Superior temporal gyrus (tissue), 1 donor: Measurements from ENCODE around the gene ENTPD7.
"Not testable (repeated sequence)": the region's sequence is repeated elsewhere in the genome, so short reads cannot be mapped to it uniquely, and the experiment has no call there.

Experiments used
- DNase-seq: peaks from one replicate; pipeline ENCODE4 v3.0.0-alpha.2; 2016; ENCODE audit errors: extremely low spot score

ENTPD7 gene, protein sequence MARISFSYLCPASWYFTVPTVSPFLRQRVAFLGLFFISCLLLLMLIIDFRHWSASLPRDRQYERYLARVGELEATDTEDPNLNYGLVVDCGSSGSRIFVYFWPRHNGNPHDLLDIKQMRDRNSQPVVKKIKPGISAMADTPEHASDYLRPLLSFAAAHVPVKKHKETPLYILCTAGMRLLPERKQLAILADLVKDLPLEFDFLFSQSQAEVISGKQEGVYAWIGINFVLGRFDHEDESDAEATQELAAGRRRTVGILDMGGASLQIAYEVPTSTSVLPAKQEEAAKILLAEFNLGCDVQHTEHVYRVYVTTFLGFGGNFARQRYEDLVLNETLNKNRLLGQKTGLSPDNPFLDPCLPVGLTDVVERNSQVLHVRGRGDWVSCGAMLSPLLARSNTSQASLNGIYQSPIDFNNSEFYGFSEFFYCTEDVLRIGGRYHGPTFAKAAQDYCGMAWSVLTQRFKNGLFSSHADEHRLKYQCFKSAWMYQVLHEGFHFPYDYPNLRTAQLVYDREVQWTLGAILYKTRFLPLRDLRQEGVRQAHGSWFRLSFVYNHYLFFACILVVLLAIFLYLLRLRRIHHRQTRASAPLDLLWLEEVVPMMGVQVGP

DNA sequence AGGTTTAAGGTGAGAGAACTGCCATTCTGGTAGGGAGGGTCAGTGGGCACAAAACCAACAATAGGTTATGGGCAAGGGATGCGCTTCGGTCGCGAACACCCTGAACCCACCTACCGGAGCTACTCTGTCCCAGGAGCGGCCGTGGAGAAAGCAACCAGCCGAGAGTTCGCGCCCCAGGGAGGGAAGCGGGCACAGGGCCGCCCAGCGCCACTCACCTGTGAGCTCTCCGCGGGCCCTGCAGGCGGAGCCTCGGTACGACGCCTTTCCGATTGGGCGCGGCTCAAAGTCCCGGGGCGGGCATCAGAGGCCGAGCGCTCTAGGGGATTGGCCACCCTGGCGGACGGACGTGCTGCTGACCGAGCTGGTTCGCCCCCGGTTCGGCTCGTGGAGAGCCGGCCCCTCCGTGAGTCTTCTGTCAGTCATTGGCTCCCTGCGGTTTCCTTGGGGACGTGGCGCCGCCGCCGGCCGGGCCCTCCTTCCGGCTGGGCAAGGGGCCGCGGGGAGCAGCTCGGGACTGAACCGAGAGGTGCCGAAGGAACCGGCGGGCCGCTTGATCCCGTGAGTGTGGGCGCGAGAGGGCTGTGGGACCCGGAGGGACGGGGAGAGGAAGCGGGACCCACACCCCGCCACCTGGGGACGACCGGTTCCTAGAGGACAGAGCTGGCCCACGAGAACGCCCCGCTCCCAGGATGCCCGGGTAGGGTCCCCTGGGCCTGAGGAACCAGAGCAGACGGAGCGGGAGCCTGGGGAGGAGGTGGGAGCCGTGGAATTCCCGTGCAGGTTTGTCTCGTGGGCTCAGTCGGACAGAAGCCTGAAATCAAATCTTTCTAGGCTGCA is at the start of gene ENTPD7:
ENTPD7 (plus strand) TSS at position 479 of the 837 bp plus-strand sequence. CDS start 448 bp downstream, outside the sequence.
- peak; percentile 89 for DNase-seq

DNA sequence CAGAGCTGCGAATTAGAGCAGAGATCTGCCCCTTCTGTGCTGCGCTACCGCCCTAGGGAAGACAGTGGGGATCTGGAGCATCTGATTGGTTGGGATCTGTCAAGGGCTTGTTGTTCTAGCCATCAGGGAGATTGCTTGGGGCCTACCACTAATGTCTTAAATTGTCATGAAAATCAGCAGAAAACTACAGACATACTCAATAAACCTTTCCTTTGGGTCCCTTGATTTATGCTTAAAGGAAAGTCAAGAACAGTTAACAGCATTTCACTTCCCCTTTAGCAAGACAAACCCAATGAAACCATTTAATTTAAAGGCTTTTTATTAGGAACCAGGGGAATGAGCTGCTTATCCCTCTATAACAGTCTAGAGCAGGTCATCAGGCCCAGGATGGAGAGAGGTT is 49.1 kb upstream of the ENTPD7 start:
- DNase-seq = no peak

DNA sequence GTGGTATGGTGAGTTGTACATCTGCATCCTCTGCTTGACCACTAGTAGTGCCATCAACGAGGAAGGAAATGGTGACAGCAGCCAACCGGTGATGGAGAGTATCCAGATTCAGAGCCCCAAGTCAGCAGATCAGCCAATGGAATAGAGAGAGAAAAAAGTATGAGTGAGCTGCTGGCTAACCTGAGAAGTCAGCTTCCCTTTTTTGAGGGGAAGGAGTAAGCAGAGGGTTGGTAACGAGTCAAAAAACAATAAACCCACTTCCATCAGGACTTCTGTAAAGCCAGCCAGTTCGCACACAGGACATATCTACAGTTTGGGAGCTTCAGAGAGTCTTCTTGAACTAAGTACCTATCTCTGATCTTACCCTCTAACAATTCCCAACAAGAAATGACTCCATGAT is 48.0 kb upstream of the ENTPD7 start:
- no peak for DNase-seq

DNA sequence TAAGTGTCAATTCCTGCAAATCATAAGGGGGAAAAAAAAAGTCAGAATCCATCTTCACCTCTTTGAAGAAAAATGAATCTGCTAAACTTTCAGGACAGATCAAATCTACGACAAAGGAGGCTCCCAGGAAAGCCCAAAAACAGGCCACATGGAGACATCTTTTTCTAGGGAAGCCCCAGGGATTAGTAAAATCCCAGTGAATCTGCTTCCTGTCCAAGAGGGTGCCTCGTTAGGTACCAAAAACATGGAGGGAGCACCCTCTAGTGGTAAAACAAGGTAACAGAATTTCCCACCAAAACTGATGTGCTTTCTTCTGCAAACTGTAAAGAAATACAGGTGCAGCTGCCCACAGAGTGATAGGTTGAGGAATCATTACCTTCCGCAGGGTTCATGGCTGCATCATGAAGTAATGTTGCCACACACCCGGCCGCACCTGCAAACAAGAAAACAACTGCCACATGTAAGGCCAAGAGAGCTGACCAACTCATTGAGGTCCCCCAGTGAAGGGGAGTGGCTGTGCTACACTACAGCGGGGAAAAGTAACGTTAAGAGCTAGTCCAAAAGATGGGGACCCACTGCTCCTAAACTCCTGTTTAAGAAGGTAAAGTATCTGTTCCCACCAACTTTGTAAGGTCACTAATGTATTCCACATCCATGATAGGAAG is 47.0 kb upstream of the ENTPD7 start:
- peak; percentile 85 for DNase-seq

DNA sequence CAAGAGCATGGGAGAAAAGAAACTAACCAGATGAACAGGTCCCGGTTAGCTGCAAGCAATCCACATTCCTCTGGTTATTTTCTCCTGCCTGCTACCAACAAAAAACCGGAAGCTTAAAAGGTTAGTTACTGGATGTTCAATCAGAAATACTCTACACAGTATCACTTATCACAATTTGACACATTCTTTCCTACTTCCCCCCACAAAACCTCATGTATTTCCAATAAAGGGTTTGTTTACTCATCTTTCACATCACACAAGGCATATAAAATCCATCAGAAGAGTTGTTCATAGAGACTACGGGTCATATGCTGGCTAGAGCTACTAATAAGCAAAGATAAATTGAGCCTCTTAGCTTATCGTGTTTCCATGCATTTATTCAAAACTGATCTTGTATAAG is 43.9 kb upstream of the ENTPD7 start:
- DNase-seq = no peak

DNA sequence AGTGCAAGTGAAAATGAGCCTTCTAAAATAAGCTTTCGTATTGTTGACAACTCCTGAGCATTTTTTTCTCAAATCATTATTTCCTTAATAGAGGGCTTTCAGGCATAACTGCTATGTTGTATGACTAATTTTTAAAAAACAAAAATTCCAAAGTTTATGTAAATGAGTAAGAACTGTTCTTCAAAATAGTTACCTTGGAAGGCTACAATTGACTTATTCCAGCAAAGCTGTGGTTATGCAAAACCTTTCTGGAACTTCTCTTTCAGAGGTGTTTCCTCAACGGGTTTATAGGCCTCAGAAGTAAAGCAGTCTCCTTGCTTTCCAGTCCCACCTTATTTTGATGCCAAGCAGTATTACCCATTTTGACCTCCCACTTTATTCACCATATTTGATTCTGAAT is 41.6 kb upstream of the ENTPD7 start:
- no peak for DNase-seq

DNA sequence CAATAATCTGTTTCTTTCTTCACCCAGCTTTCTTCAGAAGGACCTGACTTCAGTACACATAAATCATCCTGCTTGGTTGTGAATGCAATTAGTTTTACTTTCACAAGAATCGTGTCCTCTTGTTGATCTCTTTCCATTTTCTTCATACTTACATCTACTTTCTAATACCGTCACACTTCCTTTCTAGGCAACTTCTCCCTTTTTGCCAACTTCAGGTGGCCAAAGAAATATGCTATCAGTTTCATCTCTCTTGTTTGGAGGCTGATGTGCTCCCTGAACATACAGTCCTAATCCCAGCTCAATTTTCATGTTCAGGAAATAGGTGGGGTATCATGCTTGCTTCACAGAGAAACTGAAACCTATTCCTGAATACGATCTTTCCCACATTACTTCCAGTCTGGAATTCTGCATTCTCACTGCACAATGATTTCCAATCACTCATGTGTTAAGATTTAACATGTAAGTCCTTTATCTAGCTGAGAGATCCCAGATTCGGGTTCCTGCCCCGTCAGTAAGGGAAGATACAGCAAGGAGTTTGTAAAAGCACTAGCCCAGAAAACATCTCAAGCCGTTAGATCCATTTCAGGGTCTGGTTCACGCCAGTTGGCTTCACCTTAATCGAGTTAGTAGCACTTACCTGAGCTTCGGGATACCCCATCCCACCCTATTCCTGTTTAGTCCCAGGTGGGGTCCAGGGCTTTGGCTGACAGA is 40.1 kb upstream of the ENTPD7 start:
- no peak for DNase-seq

DNA sequence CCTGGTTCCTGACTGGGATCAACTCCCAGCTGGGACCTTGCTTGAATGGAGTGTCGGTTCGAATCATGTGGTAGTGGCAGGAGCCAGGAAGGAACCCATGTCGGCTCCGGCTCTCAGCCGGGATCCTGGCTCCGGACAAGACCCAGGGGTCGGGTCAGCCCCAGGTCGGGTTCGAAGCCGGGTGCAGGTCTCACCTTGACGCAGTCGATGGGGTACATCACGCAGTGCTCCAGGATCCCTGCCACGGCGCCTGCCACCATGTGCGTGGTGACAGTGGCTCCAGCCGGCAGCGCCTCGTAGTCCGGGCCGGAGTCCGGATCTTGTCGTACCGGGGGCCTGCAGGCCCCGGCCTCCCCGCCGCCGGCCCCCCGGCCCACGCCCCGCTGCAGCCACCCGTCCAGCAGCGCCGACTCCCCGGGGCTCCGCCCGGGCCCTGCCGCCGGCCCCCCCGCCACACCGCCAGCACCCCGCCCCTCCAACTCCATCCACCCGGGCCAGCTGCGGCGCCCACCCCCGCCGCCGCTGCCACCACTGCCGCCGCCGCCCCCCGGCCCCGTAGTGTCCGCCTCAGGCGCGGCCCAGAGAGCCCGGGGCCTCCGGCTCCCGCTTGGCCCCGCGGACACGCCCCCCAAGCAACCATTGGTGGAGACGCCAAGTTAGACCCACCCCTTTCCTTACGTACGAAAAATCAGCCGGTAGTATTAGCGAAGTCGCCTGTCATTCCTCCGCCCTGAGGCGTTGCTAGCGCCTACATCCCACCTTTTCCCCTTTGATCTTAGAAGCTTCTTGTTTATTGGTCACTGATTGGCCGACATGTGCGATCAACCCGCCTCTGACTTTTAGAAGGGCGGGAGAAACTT is 39.2 kb upstream of the ENTPD7 start, which contains the start of gene SLC25A28:
SLC25A28 (minus strand) TSS at position 589 of the 860 bp plus-strand sequence; CDS start at position 485, 104 bp downstream.
- DNase-seq = no peak

DNA sequence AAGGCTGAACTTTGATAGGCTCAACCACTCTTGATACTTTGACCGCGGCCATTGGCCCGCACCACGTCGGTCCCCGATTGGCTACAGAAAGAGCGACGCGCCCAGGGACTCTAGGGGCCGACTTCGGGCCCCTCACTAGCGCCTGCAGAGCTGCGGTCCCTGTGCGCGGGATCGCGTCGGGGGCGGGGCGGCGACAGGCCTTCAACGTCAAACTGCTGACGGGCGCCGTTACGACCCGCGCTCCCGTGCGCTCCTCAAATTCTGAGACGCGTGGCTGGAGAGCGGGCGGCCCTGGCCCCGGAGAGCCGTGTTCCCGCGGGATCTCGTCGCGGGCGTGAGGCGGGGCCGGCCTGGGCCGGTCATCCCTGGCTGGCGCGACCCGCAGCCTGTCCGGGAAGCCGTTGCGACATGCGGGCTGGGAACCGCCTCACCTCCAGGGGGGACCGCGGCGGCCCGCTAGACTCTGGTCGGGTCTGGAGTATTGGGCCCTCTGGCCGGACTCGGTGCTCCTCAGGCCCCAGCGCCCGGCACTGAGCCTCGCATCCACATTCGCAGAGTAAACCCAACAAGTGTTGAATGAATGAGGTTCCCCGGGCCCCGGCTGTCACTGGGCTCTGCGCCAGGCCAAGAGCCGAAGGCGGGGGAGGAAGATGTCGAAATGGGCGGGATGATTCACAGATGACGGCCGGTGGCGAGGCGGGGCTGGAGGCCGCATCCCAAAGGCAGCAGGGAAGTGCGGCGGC is 38.4 kb upstream of the ENTPD7 start:
- peak; percentile 100 for DNase-seq

DNA sequence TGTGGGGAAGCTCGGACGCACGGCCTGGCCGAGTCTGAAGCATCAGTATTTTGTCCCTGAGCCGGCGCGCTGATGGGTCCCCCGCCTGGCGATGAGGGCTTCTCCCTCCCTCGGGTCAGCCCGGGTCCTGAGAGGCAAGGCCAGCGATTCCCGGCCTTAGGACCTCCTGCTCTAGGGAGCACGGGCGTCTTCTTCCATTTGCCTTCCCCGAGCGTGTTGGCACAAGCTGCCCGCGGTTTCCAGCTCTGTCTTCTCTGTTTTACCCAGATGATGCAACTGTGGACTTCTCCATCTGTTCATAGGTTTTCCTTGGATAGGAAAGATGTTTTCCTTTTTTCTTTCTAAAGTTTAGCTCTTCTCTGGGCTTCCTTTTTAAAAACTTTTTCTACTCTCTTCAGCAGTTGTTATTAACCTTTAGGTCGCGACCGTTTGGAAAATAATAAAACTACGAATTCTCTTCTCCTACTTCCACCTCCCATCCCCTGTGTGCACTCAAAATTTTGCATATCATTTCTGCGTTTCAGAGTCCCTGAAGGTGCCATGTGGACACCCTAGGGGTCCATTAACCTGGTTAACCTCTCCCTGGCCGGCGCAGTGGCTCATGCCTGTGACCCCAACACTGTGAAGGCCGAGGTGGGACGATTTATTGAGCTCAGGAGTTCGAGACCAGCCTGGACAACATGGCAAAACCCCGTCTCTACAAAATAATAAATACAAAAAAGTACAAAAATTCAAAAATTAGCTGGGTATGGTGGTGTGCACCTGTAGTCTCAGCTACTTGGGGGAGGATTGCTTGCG is 37.7 kb upstream of the ENTPD7 start:
- no peak for DNase-seq

DNA sequence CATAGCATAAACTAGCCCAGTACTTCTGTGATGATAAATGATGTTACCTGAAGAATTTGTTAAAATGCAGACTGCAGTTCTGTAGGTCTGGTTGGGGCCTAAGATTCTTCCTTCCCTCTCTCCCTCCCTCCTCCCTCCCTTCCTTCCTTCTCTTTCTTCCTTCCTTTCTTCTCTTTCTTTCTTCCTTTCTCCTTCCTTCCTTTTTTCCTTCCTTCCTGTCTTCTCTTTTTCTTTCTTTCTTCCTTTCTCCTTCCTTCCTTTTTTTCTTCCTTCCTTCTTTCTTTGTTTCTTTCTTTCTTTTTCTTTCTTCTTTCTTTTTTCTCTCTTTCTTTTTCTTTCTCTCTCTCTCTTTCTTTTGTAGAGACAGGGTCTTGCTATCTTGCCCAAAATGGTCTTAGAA is 35.4 kb upstream of the ENTPD7 start:
- DNase-seq = no peak

DNA sequence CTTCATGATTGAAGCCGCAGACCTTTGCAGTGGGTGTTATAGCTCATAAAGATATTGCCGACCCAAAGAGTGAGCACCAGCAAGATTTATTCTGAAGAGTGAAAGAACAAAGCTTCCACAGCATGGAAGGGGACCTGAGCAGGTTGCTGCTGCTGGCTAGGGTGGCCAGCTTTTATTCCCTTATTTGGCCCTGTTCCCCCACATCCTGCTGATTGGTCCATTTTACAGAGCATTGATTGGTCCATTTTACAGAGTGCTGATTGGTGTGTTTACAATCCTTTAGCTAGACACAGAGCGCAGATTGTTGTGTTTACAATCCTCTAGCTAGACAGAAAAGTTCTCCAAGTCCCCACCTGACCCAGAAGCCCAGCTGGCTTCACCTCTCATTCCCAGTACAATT is 34.2 kb upstream of the ENTPD7 start:
- not testable (repeated sequence) for DNase-seq

DNA sequence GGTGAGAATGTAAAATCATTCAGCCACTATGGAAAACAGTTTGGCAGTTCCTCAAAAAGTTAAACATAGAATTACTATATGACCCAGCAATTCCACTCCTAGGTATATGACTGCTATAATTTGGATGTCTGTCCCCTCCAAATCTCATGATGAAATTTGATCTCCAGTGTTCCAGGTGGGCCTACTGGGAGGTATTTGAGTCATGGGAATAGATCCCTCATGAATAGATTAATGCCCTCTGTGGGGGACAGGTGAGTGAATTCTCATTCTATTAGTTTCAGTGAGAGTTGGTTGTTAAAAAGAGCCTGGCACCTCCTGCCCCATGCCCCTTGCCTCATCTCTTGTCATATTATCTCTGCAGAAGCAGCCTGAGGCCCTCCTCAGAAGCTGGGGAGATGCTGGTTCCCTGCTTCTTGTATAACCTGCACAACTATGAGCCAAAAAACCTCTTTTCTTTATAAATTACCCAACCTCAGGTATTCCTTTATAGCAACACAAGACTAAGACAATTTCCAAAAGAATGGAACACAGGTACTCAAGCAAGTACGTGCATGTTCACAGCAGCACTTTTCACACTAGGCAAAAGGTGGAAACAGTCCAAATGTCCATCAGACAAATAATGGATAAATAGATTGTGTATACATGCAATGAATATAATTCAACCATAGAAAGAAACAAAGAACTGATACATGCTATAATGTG is 30.2 kb upstream of the ENTPD7 start:
- no peak for DNase-seq

DNA sequence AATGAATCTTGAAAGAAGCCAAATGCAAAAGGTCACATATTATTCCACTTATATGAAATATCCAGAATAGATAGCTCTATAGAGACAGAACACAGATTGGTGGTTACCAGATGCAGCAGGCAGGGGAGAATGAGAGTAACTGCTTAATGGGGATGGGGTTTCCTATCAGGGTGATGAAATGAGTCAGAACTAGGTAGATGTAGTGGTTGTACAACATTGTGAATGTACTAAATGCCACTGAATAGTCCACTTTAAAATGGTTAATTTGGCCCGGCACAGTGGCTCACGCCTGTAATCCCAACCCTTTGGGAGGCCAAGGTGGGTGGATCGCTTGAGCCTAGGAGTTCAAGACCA is 29.7 kb upstream of the ENTPD7 start:
- no peak for DNase-seq

DNA sequence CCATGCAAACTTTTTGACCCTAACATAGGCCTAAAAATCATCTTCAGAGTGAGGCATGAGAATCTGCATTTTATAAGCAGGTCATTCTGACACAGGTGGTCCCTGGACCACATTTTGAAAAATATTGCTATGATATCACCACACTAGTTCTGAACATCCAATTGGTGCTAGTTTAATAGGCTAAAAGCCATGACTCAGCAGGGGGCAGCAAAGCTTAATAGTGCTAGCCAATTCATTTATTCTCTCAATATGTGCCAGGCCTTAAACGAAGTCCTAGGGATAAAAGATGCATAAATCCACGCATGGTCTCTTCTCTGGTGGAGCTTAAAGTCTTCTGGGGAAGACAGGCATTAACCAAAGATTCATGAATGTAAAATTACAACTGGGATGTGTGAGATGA is 28.9 kb upstream of the ENTPD7 start:
- DNase-seq = no peak

DNA sequence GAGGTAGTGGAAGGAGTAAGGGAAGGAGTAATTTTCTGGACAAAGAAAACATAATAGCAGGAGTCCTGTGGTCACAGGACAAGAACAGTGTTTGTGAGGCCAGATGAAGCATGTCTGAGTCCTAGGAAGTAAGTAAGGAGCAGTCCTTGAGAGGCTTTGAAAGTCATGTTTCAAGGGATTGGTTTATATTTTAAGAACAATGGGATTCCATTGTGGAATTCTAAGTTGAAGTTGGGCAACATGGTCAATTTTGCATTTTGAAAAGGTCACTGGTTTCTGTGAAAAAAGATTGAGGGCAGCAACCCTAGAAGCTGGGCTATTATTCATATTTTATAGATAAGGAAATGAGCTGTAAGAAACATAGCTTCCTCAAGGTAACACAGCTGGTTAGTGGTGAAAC is 28.3 kb upstream of the ENTPD7 start:
- DNase-seq = no peak

DNA sequence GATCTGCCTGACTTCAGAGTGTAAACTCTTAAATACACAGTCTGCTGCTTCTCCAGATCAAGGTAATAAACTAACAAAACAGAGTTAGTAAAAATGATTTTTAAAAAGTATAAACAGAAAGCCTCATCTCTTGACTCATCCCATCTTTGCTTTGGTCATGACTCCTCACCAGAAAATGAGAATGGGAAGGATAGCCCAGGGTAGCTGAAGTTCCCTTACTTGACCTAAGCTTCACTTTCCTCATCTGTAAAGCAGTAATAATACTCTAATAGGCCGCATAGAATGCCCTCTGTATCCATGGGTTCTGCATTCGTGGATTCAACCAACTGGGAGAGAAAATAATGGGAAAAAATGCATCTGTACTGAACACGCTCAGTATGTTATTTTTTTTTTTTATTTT is 27.8 kb upstream of the ENTPD7 start:
- DNase-seq = no peak

DNA sequence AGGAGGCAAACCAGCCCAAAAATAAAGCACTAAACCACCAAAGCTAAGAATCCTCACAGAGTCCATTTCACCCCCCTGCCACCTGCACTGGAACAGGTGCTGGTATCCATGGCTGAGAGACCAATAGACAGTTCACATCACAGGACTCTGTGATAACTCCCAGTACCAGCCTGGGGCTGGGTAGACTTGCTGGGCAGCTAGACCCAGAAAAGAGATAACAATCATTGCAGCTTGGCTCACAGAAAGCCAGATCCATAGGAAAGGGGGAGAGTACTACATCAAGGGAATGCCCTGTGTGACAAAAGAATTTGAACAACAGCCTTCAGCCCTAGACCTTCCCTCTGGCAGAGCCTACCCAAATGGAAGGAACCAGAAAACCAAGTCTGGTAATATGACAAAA is 25.5 kb upstream of the ENTPD7 start:
- DNase-seq = no peak
